ENCODE results near the gene HDAC4. TPM values are rescaled to one million over a fixed set of nuclear protein-coding genes. Genes with fewer than 3 reads are reported as not detected.

Gene HDAC4
- total and polyA plus RNA-seq, 2 experiments from 2014 or later: 8.1 to 41.8 TPM

DNA sequence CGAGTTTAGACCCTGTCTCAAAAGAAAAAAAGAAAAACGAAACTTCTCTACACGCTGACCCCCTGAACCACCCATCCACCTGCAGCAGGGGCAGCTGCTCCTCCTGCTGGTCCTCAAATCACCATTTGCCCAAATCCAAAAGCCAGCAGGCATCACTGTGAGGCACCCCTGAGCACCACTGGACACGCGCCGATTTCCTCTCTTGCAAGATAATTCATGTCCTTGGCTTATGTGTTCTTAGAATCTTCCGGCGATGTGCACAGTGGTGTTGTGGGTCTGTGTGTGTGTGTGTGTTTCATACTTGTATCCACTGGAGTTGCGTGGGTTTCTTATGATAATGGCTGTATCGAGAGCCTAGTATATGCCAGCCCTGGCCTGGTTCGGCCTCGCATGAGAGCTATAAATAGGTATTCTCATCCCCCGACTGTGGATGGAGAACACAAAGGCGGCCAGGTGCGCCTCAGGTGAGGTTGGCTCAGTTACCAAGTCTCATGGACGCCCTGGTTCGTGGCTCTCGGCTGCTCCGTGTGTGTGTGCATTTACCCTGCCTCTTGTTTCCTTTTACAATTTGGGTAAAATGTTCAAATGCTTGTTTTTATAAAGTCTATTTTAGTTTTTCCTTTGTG is 235.5 kb downstream of the HDAC4 start:
- Histone ChIP-seq H3K79me2 (replicated peaks; ENCODE audit: insufficient read depth) (no peaks in the 10 kb centered on the region; the same call in 1 of the 2 replicates), H3K36me3 (ENCODE audit: insufficient read depth) (no peaks in the 10 kb centered on the region), H3K4me2 (no peak overlapping the region), H3F3A (replicated peaks; ENCODE audit: low read depth) (no peaks in the 10 kb centered on the region), H3K4me1 (ENCODE audit: insufficient read depth) (no peaks in the 10 kb centered on the region), H2AFZ (no peak overlapping the region), H3K9me2 (ENCODE audit: insufficient read depth) (0 out of 2 replicates have a peak, but pooled peaks cover under 1% of the 10 kb centered on the region), H3K27ac (ENCODE audit: low read depth) (no peak overlapping the region), H4K20me1 (replicated peaks; ENCODE audit: insufficient read depth) (no peaks in the 10 kb centered on the region; the same call in 1 of the 2 replicates), H3K27me3 (ENCODE audit: insufficient read depth) (no peaks in the 10 kb centered on the region), H3K4me3 (no peak overlapping the region)
- peaks cover 12% of the 10 kb centered on the region for H3K27me3 Mint-ChIP-seq (ENCODE audit: insufficient read depth, low read depth, poor library complexity)
- DNase-seq (ENCODE audit: low spot score) (no peak), ATAC-seq (no peak)
- no peak for TF ChIP-seq ZNF114 (CRISPR knock-in tag; IDR thresholded peaks at IDR 0.05)
- no peak for TF ChIP-seq CREB1 (CRISPR knock-in tag; IDR thresholded peaks at IDR 0.05; ENCODE audit: low read depth)
- TF ChIP-seq, protein P1, sequence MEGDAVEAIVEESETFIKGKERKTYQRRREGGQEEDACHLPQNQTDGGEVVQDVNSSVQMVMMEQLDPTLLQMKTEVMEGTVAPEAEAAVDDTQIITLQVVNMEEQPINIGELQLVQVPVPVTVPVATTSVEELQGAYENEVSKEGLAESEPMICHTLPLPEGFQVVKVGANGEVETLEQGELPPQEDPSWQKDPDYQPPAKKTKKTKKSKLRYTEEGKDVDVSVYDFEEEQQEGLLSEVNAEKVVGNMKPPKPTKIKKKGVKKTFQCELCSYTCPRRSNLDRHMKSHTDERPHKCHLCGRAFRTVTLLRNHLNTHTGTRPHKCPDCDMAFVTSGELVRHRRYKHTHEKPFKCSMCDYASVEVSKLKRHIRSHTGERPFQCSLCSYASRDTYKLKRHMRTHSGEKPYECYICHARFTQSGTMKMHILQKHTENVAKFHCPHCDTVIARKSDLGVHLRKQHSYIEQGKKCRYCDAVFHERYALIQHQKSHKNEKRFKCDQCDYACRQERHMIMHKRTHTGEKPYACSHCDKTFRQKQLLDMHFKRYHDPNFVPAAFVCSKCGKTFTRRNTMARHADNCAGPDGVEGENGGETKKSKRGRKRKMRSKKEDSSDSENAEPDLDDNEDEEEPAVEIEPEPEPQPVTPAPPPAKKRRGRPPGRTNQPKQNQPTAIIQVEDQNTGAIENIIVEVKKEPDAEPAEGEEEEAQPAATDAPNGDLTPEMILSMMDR (conservative IDR thresholded peaks at IDR 0.05; ENCODE audit: low read depth in 2 of 2): no peak
- no peak for TF ChIP-seq JUNB (IDR thresholded peaks at IDR 0.05; ENCODE audit: unreplicated experiment)
- TF ChIP-seq, protein P2, sequence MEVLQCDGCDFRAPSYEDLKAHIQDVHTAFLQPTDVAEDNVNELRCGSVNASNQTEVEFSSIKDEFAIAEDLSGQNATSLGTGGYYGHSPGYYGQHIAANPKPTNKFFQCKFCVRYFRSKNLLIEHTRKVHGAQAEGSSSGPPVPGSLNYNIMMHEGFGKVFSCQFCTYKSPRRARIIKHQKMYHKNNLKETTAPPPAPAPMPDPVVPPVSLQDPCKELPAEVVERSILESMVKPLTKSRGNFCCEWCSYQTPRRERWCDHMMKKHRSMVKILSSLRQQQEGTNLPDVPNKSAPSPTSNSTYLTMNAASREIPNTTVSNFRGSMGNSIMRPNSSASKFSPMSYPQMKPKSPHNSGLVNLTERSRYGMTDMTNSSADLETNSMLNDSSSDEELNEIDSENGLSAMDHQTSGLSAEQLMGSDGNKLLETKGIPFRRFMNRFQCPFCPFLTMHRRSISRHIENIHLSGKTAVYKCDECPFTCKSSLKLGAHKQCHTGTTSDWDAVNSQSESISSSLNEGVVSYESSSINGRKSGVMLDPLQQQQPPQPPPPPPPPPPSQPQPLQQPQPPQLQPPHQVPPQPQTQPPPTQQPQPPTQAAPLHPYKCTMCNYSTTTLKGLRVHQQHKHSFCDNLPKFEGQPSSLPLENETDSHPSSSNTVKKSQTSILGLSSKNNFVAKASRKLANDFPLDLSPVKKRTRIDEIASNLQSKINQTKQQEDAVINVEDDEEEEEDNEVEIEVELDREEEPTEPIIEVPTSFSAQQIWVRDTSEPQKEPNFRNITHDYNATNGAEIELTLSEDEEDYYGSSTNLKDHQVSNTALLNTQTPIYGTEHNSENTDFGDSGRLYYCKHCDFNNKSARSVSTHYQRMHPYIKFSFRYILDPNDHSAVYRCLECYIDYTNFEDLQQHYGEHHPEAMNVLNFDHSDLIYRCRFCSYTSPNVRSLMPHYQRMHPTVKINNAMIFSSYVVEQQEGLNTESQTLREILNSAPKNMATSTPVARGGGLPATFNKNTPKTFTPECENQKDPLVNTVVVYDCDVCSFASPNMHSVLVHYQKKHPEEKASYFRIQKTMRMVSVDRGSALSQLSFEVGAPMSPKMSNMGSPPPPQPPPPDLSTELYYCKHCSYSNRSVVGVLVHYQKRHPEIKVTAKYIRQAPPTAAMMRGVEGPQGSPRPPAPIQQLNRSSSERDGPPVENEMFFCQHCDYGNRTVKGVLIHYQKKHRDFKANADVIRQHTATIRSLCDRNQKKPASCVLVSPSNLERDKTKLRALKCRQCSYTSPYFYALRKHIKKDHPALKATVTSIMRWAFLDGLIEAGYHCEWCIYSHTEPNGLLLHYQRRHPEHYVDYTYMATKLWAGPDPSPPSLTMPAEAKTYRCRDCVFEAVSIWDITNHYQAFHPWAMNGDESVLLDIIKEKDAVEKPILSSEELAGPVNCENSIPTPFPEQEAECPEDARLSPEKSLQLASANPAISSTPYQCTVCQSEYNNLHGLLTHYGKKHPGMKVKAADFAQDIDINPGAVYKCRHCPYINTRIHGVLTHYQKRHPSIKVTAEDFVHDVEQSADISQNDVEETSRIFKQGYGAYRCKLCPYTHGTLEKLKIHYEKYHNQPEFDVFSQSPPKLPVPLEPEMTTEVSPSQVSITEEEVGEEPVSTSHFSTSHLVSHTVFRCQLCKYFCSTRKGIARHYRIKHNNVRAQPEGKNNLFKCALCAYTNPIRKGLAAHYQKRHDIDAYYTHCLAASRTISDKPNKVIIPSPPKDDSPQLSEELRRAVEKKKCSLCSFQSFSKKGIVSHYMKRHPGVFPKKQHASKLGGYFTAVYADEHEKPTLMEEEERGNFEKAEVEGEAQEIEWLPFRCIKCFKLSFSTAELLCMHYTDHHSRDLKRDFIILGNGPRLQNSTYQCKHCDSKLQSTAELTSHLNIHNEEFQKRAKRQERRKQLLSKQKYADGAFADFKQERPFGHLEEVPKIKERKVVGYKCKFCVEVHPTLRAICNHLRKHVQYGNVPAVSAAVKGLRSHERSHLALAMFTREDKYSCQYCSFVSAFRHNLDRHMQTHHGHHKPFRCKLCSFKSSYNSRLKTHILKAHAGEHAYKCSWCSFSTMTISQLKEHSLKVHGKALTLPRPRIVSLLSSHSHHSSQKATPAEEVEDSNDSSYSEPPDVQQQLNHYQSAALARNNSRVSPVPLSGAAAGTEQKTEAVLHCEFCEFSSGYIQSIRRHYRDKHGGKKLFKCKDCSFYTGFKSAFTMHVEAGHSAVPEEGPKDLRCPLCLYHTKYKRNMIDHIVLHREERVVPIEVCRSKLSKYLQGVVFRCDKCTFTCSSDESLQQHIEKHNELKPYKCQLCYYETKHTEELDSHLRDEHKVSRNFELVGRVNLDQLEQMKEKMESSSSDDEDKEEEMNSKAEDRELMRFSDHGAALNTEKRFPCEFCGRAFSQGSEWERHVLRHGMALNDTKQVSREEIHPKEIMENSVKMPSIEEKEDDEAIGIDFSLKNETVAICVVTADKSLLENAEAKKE (CRISPR knock-in tag; IDR thresholded peaks at IDR 0.05): no peak
- TF ChIP-seq STAT1 (IDR thresholded peaks at IDR 0.05; ENCODE audit: unreplicated experiment): no peak
- TF ChIP-seq, protein P3, sequence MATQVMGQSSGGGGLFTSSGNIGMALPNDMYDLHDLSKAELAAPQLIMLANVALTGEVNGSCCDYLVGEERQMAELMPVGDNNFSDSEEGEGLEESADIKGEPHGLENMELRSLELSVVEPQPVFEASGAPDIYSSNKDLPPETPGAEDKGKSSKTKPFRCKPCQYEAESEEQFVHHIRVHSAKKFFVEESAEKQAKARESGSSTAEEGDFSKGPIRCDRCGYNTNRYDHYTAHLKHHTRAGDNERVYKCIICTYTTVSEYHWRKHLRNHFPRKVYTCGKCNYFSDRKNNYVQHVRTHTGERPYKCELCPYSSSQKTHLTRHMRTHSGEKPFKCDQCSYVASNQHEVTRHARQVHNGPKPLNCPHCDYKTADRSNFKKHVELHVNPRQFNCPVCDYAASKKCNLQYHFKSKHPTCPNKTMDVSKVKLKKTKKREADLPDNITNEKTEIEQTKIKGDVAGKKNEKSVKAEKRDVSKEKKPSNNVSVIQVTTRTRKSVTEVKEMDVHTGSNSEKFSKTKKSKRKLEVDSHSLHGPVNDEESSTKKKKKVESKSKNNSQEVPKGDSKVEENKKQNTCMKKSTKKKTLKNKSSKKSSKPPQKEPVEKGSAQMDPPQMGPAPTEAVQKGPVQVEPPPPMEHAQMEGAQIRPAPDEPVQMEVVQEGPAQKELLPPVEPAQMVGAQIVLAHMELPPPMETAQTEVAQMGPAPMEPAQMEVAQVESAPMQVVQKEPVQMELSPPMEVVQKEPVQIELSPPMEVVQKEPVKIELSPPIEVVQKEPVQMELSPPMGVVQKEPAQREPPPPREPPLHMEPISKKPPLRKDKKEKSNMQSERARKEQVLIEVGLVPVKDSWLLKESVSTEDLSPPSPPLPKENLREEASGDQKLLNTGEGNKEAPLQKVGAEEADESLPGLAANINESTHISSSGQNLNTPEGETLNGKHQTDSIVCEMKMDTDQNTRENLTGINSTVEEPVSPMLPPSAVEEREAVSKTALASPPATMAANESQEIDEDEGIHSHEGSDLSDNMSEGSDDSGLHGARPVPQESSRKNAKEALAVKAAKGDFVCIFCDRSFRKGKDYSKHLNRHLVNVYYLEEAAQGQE (IDR thresholded peaks at IDR 0.05; ENCODE audit: unreplicated experiment): no peak
- H3K4me3 Mint-ChIP-seq: no peak overlapping the region
- H3K9me3 Mint-ChIP-seq: no peaks in the 10 kb centered on the region; the same call in 2 of the 3 replicates
- H3K36me3 Mint-ChIP-seq (ENCODE audit: low read depth): peaks cover 12% of the 10 kb centered on the region; the same call in 2 of the 3 replicates
- peaks cover 5% of the 10 kb centered on the region for H3K4me1 Mint-ChIP-seq
- peak overlapping the region; percentile 41; the same call in 1 of the 2 replicates for H3K27ac Mint-ChIP-seq

All from GM23338 (cell line).